CD14-positive monocyte (primary cell): ENCODE measurements around the gene SLC6A8. TPM values are rescaled to one million over a fixed set of nuclear protein-coding genes. Genes with fewer than 3 reads are reported as not detected.

ENCODE experiments used
- DNase-seq, 3 donors: peaks; one replicate each; pipeline ENCODE4 v3.0.0-alpha.2; 2011 to 2022
- H2AFZ ChIP-seq: 2 replicates; pipeline ENCODE4 v1.6.0; 2012; ENCODE audit warnings: mild to moderate bottlenecking, low read depth, low read length, inconsistent platforms; ENCODE audit not compliant: insufficient read depth, poor library complexity, severe bottlenecking
- H3K27ac ChIP-seq, 2 donors: 1 replicate in 1 of 2; 2 replicates in 1 of 2; pipeline ENCODE4 v1.5.1; 2012 to 2013; ENCODE audit warnings: low read length in 2 of 2, control low read depth in 1 of 2, inconsistent platforms in 1 of 2, low read depth in 1 of 2, mild to moderate bottlenecking in 1 of 2
- H3K27me3 ChIP-seq, 2 donors: one replicate each; pipeline versions ENCODE4 v1.6.0 to v1.6.1; 2011 to 2013; ENCODE audit warnings: low read length in 2 of 2; ENCODE audit not compliant: control insufficient read depth in 2 of 2, insufficient read depth in 2 of 2
- H3K36me3 ChIP-seq, 2 donors: replicated peaks in 1 of 2; 1 replicate in 1 of 2; 2 replicates in 1 of 2; pipeline versions ENCODE4 v1.5.1 to v1.6.1; 2012 to 2013; ENCODE audit warnings: low read length in 2 of 2, control low read depth in 1 of 2, inconsistent platforms in 1 of 2, mild to moderate bottlenecking in 1 of 2; ENCODE audit not compliant: insufficient read depth in 2 of 2, control insufficient read depth in 1 of 2
- H3K4me1 ChIP-seq, 2 donors: 1 replicate in 1 of 2; 2 replicates in 1 of 2; pipeline versions ENCODE4 v1.5.1 to v1.6.1; 2012 to 2013; ENCODE audit warnings: low read length in 2 of 2, control low read depth in 1 of 2, inconsistent platforms in 1 of 2, mild to moderate bottlenecking in 1 of 2, moderate library complexity in 1 of 2; ENCODE audit not compliant: insufficient read depth in 2 of 2, control insufficient read depth in 1 of 2
- H3K4me2 ChIP-seq: replicated peaks from 2 replicates; pipeline ENCODE3; 2012; ENCODE audit warnings: low read length, moderate library complexity, mild to moderate bottlenecking; ENCODE audit not compliant: poor library complexity, severe bottlenecking; ENCODE audit errors: extremely low read depth
- H3K4me3 ChIP-seq, 3 experiments: fragments of 200-600 bp in 1 of 3; sonication (generic) in 1 of 3; replicated peaks in 1 of 3; 1 replicate in 2 of 3; 2 replicates in 1 of 3; pipeline ENCODE4 v1.5.1; 2011 to 2013; ENCODE audit warnings: low read length in 3 of 3, mild to moderate bottlenecking in 3 of 3, control low read depth in 2 of 3, low read depth in 2 of 3, inconsistent platforms in 1 of 3, moderate library complexity in 1 of 3
- H3K79me2 ChIP-seq: 2 replicates; pipeline ENCODE4 v1.6.0; 2012; ENCODE audit warnings: mild to moderate bottlenecking, control low read depth, inconsistent platforms, low read length, moderate library complexity; ENCODE audit not compliant: insufficient read depth
- H3K9ac ChIP-seq: 2 replicates; pipeline ENCODE4 v1.6.0; 2017; ENCODE audit warnings: low read length, mild to moderate bottlenecking; ENCODE audit not compliant: insufficient read depth, poor library complexity, severe bottlenecking
- H3K9me3 ChIP-seq, 2 donors: replicated peaks in 1 of 2; 1 replicate in 1 of 2; 2 replicates in 1 of 2; pipeline versions ENCODE4 v1.5.1 to v1.6.1; 2012 to 2013; ENCODE audit warnings: low read length in 2 of 2, control low read depth in 1 of 2; ENCODE audit not compliant: control insufficient read depth in 1 of 2, insufficient read depth in 1 of 2
- H4K20me1 ChIP-seq: 2 replicates; pipeline ENCODE4 v1.6.0; 2012; ENCODE audit warnings: mild to moderate bottlenecking, low read length, control low read depth, moderate library complexity; ENCODE audit not compliant: insufficient read depth
- H3K27ac Mint-ChIP-seq, 7 donors: one replicate each; pipeline ENCODE4 v1.8.0; 2020; ENCODE audit warnings: mild to moderate bottlenecking in 7 of 7, mixed read lengths in 7 of 7, moderate library complexity in 6 of 7, inconsistent platforms in 2 of 7
- H3K27me3 Mint-ChIP-seq, 3 donors: one replicate each; pipeline ENCODE4 v1.8.0; 2021 to 2022; ENCODE audit warnings: low read depth in 3 of 3, mild to moderate bottlenecking in 3 of 3, mixed read lengths in 3 of 3, moderate library complexity in 3 of 3, inconsistent platforms in 1 of 3
- H3K36me3 Mint-ChIP-seq, 2 donors: one replicate each; pipeline ENCODE4 v1.8.0; 2020; ENCODE audit warnings: mixed read lengths in 2 of 2, inconsistent platforms in 1 of 2, mild to moderate bottlenecking in 1 of 2
- H3K4me1 Mint-ChIP-seq: one replicate; pipeline ENCODE4 v1.8.0; 2020; ENCODE audit warnings: mild to moderate bottlenecking, mixed read lengths
- H3K4me3 Mint-ChIP-seq, 2 donors: one replicate each; pipeline ENCODE4 v1.8.0; 2020; ENCODE audit warnings: mild to moderate bottlenecking in 2 of 2, mixed read lengths in 2 of 2, moderate library complexity in 1 of 2
- H3K9me3 Mint-ChIP-seq, 7 donors: one replicate each; pipeline ENCODE4 v1.8.0; 2020 to 2022; ENCODE audit warnings: mixed read lengths in 7 of 7, mild to moderate bottlenecking in 6 of 7, moderate library complexity in 6 of 7, inconsistent platforms in 2 of 7
- WGBS: methylation state at CpG from one replicate; pipeline ENCODE4 v1.1.5; 2013; ENCODE audit warnings: missing lambda C conversion rate; ENCODE audit not compliant: insufficient coverage; 5-methylcytosine and 5-hydroxymethylcytosine counted together
- intact Hi-C, 2 donors: fragments of 100-400 bp; cut with micrococcal nuclease; formaldehyde crosslinking; loops; one replicate each; pipeline versions ENCODE4 v1.15.0 to v1.15.1; 2023
- polyA plus RNA-seq, 3 donors: library from polyadenylated mRNA; depleted of rRNA in 1 of 3; unstranded in 2 of 3; stranded (reverse) in 1 of 3; fragments of 300-500 nt in 2 of 3; fragments of >200 nt in 1 of 3; fragmentation: Illumina TruSeq in 2 of 3; gene quantifications; 1 replicate in 2 of 3; 2 replicates in 1 of 3; pipeline ENCODE4 v1.2.3, GENCODE V29; 2012 to 2021
- TF ChIP-seq, protein P1 (sequence below): fragments of 200-600 bp; IDR thresholded peaks from one replicate; pipeline ENCODE4 v1.8.0; 2022; ENCODE audit warnings: antibody characterized with exemption, mild to moderate bottlenecking

SLC6A8 gene
- polyA plus RNA-seq, 3 donors = 0.23 to 5.6 (median 0.85) TPM

DNA sequence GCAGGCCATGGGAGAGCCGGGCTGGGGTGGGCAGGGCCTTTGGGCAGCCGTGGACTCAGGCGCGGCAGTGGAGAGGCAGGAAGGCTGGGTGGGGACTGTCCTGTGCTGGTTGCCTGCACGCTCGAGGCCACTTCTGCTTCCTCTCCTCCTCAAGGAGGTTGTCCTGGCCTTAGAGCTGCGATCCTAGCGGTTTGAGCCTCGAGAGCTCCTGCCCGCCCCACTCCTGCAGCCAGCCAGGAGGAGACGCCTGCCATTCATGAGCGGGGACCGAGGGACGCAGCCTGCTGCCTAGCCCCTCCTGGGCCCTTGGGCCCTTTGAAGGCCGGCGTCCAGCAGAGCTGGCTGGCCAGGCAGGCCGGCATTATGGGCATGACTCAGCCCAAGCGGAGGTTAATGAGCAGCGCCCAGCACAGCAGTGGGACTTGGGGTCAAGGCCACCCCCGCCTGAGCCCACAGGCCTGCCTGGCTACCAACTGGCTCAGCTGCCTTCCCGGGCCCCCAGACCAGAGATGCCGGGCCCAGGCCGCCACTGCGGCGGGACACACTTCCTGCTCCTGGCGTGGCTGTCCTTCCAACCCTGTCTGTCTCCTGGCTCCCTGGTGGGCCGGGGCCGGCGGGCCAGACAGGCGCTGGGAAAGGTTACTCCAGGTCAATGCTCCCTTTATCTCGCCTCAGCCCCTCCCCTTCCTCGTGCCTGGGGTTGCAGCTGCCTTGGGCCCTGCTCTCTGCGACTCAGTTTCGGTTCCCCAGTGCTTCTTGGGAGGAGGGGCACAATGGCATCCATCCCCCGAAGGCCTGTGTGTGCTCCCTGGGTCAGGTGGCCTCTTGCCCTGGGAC, 38.8 kb downstream of the SLC6A8 start:
- 2% methylated on average over 17 of the region's 35 CpGs for WGBS
- H3K27me3 ChIP-seq = no peaks in the 10 kb centered on the region
- H3K4me3 ChIP-seq = peak overlapping the region; percentile 31 to 80 (median 71)
- peak overlapping the region; percentile 84 to 93 (median 92) for H3K27ac Mint-ChIP-seq
- peaks cover 16 to 26% of the 10 kb centered on the region in 2 donors for H3K36me3 Mint-ChIP-seq
- TF ChIP-seq, protein P1, sequence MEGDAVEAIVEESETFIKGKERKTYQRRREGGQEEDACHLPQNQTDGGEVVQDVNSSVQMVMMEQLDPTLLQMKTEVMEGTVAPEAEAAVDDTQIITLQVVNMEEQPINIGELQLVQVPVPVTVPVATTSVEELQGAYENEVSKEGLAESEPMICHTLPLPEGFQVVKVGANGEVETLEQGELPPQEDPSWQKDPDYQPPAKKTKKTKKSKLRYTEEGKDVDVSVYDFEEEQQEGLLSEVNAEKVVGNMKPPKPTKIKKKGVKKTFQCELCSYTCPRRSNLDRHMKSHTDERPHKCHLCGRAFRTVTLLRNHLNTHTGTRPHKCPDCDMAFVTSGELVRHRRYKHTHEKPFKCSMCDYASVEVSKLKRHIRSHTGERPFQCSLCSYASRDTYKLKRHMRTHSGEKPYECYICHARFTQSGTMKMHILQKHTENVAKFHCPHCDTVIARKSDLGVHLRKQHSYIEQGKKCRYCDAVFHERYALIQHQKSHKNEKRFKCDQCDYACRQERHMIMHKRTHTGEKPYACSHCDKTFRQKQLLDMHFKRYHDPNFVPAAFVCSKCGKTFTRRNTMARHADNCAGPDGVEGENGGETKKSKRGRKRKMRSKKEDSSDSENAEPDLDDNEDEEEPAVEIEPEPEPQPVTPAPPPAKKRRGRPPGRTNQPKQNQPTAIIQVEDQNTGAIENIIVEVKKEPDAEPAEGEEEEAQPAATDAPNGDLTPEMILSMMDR = no peak
- H3K36me3 ChIP-seq = peaks cover 7% of the 10 kb centered on the region in 2 donors
- peaks cover 72% of the 10 kb centered on the region for H3K79me2 ChIP-seq
- peaks cover 51% of the 10 kb centered on the region for H3K4me1 Mint-ChIP-seq
- H3K4me2 ChIP-seq = peak overlapping the region; percentile 86
- peaks cover 0 to 22% (median 8%) of the 10 kb centered on the region in 7 donors for H3K9me3 Mint-ChIP-seq
- H3K27ac ChIP-seq = peak overlapping the region; percentile 93 to 100
- H3K4me3 Mint-ChIP-seq = peak overlapping the region; percentile 73 to 78
- no peak overlapping the region for H2AFZ ChIP-seq
- H3K9me3 ChIP-seq = peaks cover 0 to 9% of the 10 kb centered on the region in 2 donors
- DNase-seq = peak; percentile 79 to 82 (median 80)
- H3K27me3 Mint-ChIP-seq = peaks cover 0 to 3% (median 0%) of the 10 kb centered on the region in 3 donors
- peaks cover 34% of the 10 kb centered on the region for H4K20me1 ChIP-seq
- intact Hi-C loops = no loop called here
- peak overlapping the region; percentile 82 for H3K9ac ChIP-seq
- peaks cover 76 to 85% of the 10 kb centered on the region in 2 donors for H3K4me1 ChIP-seq

GRCh38 chrX:153727123-153727931, 39.6 kb downstream of the SLC6A8 start:
- H3K9me3 Mint-ChIP-seq = peaks cover 0 to 29% (median 17%) of the 10 kb centered on the region in 7 donors
- peak overlapping the region; percentile 82 for H3K9ac ChIP-seq
- H3K36me3 ChIP-seq = peaks cover 7% of the 10 kb centered on the region in 2 donors
- H3K4me3 ChIP-seq = peak overlapping the region in 1 of 3 experiments; percentile 80
- peaks cover 19 to 24% of the 10 kb centered on the region in 2 donors for H3K36me3 Mint-ChIP-seq
- intact Hi-C loops = no loop called here
- peaks cover 64% of the 10 kb centered on the region for H3K79me2 ChIP-seq
- 5% methylated on average over 9 of the region's 23 CpGs for WGBS
- peaks cover 54% of the 10 kb centered on the region for H3K4me1 Mint-ChIP-seq
- peaks cover 31% of the 10 kb centered on the region for H4K20me1 ChIP-seq
- H3K4me2 ChIP-seq = peak overlapping the region; percentile 86
- TF ChIP-seq, protein P1 = no peak
- peaks cover 0 to 14% of the 10 kb centered on the region in 2 donors for H3K9me3 ChIP-seq
- peak overlapping the region; percentile 84 to 93 (median 92) for H3K27ac Mint-ChIP-seq
- H3K4me1 ChIP-seq = peaks cover 78 to 89% of the 10 kb centered on the region in 2 donors
- peaks cover 0 to 3% (median 0%) of the 10 kb centered on the region in 3 donors for H3K27me3 Mint-ChIP-seq
- H2AFZ ChIP-seq = no peak overlapping the region
- DNase-seq = peak in 2 of 3 donors; percentile 35 to 37
- H3K27me3 ChIP-seq = no peaks in the 10 kb centered on the region
- peak overlapping the region; percentile 73 to 78 for H3K4me3 Mint-ChIP-seq
- H3K27ac ChIP-seq = peak overlapping the region; percentile 93 to 100
